HG03378 (cell line): Measurements from ENCODE around the gene ZDHHC12.

Experiments used
- ATAC-seq: cut with Tn5 transposase; IDR thresholded peaks from one replicate; pipeline ENCODE4 v1.9.1; 2021; ENCODE audit warnings: mild to moderate bottlenecking, moderate library complexity; ENCODE audit not compliant: unreplicated experiment

ZDHHC12 gene

GRCh38 chr9:128723866-128724743 lies at the start of gene ZDHHC12:
Gene ZDHHC12 (minus strand): TSS chr9:128724127. CDS start chr9:128724093, 34 bp downstream.
- peak; percentile 82 for ATAC-seq

- ATAC-seq: no peak
Measured at GRCh38 chr9:128773049-128773448, 49.1 kb upstream of the ZDHHC12 start.

GRCh38 chr9:128771745-128772519 lies 48.0 kb upstream of the ZDHHC12 start, which contains the start of gene ZER1:
Gene ZER1 (minus strand): TSS chr9:128771927. CDS start chr9:128755565, 16,362 bp downstream.
- ATAC-seq: peak; percentile 62

- peak; percentile 24 for ATAC-seq
Measured at GRCh38 chr9:128771094-128771721, 47.3 kb upstream of the ZDHHC12 start.

GRCh38 chr9:128770286-128771030 lies 46.5 kb upstream of the ZDHHC12 start:
- no peak for ATAC-seq

GRCh38 chr9:128768606-128769005 lies 44.7 kb upstream of the ZDHHC12 start:
- ATAC-seq: no peak

- no peak for ATAC-seq
Measured at GRCh38 chr9:128765499-128765898, 41.6 kb upstream of the ZDHHC12 start.

- no peak for ATAC-seq
Measured at GRCh38 chr9:128764361-128764760, 40.4 kb upstream of the ZDHHC12 start.

GRCh38 chr9:128762671-128763449 lies 38.9 kb upstream of the ZDHHC12 start:
- no peak for ATAC-seq

- ATAC-seq: no peak
Measured at GRCh38 chr9:128757602-128758001, 33.7 kb upstream of the ZDHHC12 start.

GRCh38 chr9:128753627-128754026 lies 29.7 kb upstream of the ZDHHC12 start:
- ATAC-seq: no peak

- no peak for ATAC-seq
Measured at GRCh38 chr9:128750926-128751595, 27.1 kb upstream of the ZDHHC12 start.

- no peak for ATAC-seq
Measured at GRCh38 chr9:128747241-128747640, 23.3 kb upstream of the ZDHHC12 start.

- no peak for ATAC-seq
Measured at GRCh38 chr9:128743421-128743820, 19.5 kb upstream of the ZDHHC12 start.

GRCh38 chr9:128742401-128742800 lies 18.5 kb upstream of the ZDHHC12 start:
- ATAC-seq: no peak

GRCh38 chr9:128735373-128735772 lies 11.4 kb upstream of the ZDHHC12 start:
- no peak for ATAC-seq

- no peak for ATAC-seq
Measured at GRCh38 chr9:128733256-128733655, 9.3 kb upstream of the ZDHHC12 start.

- no peak for ATAC-seq
Measured at GRCh38 chr9:128732576-128732975, 8.6 kb upstream of the ZDHHC12 start.

GRCh38 chr9:128731691-128732090 lies 7.8 kb upstream of the ZDHHC12 start:
- ATAC-seq: no peak
